Chondrocyte (in vitro differentiated cells): ENCODE data around the gene ACVR1B. TPM values are rescaled to one million over a fixed set of nuclear protein-coding genes. Genes with fewer than 3 reads are reported as not detected.

Experiments
- DNase-seq: peaks from one replicate; pipeline ENCODE4 v3.0.0; 2021; ENCODE audit warnings: mixed read lengths, low spot score
- H3K27ac Mint-ChIP-seq: one replicate; pipeline ENCODE4 v1.8.0; 2021; ENCODE audit warnings: mild to moderate bottlenecking, moderate library complexity, mixed read lengths; ENCODE audit not compliant: unreplicated experiment
- H3K27me3 Mint-ChIP-seq: 2 replicates; pipeline ENCODE4 v1.8.0; 2021; ENCODE audit warnings: low read depth, mixed read lengths
- H3K36me3 Mint-ChIP-seq: 2 replicates; pipeline ENCODE4 v1.8.0; 2021; ENCODE audit warnings: low read depth, mixed read lengths
- H3K4me1 Mint-ChIP-seq: 2 replicates; pipeline ENCODE4 v1.8.0; 2021; ENCODE audit warnings: low read depth, mild to moderate bottlenecking, mixed read lengths
- H3K4me3 Mint-ChIP-seq: one replicate; pipeline ENCODE4 v1.8.0; 2021; ENCODE audit warnings: mild to moderate bottlenecking, moderate library complexity, mixed read lengths; ENCODE audit not compliant: unreplicated experiment
- H3K9me3 Mint-ChIP-seq: 2 replicates; pipeline ENCODE4 v1.8.0; 2021; ENCODE audit warnings: low read depth, mixed read lengths
- total RNA-seq: library from RNA; stranded (reverse); gene quantifications from 3 replicates; pipeline ENCODE4 v1.2.1, GENCODE V29; 2021
- TF ChIP-seq, protein P1 (sequence below): fragments of 200-600 bp; sonication (generic); IDR thresholded peaks from 2 replicates; pipeline ENCODE4 v1.5.0; 2021; ENCODE audit warnings: antibody characterized with exemption, mild to moderate bottlenecking, moderate library complexity

ACVR1B gene
- total RNA-seq, 1 donor from 2014 or later, result 10.6 TPM

DNA sequence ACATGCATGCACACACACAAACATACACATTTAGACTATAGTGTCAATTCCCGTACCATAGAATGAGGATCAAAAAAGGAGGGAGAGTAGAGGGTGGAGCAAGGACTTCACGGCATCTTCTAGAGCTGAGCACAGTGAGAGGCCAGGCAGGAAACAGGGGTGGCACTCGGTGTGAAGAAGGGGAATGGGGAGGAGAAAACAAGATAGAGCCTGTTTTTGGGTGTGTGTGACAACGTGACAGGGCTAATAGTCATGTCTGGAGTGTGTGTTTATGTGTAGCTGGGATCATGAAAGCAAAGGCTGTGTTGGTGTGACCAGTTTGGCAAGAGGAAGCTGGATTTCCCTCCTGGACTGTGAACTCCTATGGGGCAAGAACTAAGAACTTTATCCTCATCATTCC is 9.9 kb upstream of the ACVR1B start:
- Mint-ChIP-seq H3K4me3 (no peak overlapping the region), H3K27ac (no peak overlapping the region), H3K36me3 (peaks cover 9% of the 10 kb centered on the region), H3K9me3 (peaks cover 20% of the 10 kb centered on the region), H3K27me3 (no peaks in the 10 kb centered on the region), H3K4me1 (peaks cover 14% of the 10 kb centered on the region)
- DNase-seq, result no peak
- TF ChIP-seq, protein P1, sequence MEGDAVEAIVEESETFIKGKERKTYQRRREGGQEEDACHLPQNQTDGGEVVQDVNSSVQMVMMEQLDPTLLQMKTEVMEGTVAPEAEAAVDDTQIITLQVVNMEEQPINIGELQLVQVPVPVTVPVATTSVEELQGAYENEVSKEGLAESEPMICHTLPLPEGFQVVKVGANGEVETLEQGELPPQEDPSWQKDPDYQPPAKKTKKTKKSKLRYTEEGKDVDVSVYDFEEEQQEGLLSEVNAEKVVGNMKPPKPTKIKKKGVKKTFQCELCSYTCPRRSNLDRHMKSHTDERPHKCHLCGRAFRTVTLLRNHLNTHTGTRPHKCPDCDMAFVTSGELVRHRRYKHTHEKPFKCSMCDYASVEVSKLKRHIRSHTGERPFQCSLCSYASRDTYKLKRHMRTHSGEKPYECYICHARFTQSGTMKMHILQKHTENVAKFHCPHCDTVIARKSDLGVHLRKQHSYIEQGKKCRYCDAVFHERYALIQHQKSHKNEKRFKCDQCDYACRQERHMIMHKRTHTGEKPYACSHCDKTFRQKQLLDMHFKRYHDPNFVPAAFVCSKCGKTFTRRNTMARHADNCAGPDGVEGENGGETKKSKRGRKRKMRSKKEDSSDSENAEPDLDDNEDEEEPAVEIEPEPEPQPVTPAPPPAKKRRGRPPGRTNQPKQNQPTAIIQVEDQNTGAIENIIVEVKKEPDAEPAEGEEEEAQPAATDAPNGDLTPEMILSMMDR, result no peak

DNA sequence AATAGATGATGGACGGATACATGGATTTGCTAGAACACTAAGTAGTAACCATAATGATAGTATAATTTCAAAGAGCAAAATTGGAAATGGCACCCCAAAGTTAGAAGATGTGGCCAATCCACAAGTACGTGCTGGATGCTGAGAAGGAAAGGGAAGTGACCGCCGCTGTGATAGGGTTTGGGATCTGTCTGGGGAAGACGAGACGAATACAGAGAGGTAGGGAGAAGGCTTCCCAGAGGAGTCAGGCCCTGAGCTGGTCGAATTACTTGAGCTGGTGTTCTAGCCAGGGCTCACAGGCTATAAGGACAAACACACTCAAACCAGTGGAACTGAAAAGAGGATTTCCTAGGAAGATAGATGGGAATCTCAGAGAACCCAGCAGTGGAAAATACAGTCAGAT is 9.4 kb upstream of the ACVR1B start:
- Mint-ChIP-seq H3K4me3 (no peak overlapping the region), H3K9me3 (peaks cover 20% of the 10 kb centered on the region), H3K4me1 (peaks cover 14% of the 10 kb centered on the region), H3K27ac (no peak overlapping the region), H3K27me3 (no peaks in the 10 kb centered on the region), H3K36me3 (peaks cover 10% of the 10 kb centered on the region)
- TF ChIP-seq, protein P1, result no peak
- no peak for DNase-seq

DNA sequence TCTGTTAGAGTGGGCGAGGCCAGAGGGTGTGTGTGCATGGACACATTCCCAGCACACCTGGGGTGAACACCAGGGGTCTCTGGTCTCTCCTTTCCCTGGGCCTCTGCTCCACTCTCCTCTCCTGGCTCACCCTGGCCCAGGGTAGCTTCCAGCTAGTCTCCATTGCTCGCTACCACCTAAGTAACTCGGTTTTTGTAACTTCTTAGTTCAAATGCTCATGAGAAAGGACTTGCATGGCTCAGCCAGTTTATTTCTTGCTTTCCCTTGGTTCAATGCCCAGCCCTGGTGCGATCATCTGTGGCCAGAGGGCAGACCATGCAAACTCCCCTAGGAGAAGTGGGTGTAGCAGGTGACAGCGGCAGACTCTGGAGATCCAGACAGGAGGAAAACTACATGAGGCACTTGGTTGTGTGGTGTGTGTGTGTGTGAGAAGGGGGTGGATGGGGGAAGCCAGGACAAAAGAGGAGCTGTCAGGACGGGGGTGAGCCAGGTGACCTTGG is 8.9 kb upstream of the ACVR1B start:
- Mint-ChIP-seq H3K4me1 (peaks cover 14% of the 10 kb centered on the region), H3K9me3 (peaks cover 20% of the 10 kb centered on the region), H3K27ac (no peak overlapping the region), H3K4me3 (no peak overlapping the region), H3K36me3 (peaks cover 10% of the 10 kb centered on the region), H3K27me3 (peaks cover 2% of the 10 kb centered on the region)
- DNase-seq, result no peak
- TF ChIP-seq, protein P1, result no peak

DNA sequence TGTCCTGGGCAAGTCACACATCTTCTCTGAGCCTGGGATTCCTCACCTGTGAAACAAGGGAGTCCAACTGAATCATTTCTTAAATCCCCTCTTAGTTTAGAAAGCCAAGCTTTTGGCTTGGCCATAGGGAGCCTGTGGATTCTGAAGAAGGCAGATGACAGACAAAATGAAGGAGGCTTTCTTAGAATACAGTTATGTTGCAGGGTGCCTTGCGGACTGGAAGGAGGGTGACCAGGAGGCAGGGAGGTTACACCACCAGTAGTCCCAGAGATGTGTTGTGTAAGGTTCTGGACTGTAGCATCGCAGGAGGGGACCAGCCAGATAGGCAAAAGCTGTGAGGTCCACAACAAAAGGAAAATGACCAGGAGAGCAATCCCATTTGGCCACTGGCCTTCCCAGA is 8.2 kb upstream of the ACVR1B start:
- Mint-ChIP-seq H3K27ac (no peak overlapping the region), H3K9me3 (peaks cover 20% of the 10 kb centered on the region), H3K4me1 (peaks cover 14% of the 10 kb centered on the region), H3K36me3 (peaks cover 10% of the 10 kb centered on the region), H3K4me3 (no peak overlapping the region), H3K27me3 (peaks cover 4% of the 10 kb centered on the region)
- TF ChIP-seq, protein P1, result no peak
- no peak for DNase-seq

DNA sequence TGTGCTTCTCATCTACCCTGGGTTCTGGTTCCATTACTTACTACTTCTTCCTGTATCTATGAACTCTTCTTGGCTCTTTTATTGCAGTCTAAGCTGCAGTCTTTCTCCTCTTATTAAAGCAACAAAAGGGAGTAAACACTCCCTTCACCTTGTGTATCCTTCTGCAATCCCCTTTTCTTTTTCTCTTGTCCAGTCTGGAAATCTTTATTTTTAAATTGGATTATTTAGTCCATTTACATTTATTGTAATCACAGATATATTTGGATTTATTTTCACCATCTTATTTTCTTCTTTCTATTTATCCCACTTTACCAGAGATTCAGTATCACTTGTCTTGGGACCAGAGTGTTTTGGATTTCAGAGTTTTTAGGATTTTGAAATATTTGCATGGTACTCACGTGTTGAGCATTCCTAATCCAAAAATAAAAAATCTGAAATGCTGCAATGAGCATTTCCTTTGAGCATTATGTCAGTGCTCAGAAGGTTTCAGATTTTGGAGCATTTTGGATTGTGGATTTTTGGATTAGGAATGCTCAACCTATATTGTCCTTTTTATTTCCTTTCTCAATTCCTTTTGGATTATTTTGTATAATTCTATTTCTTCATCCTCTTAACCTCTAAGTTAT is 6.8 kb upstream of the ACVR1B start:
- DNase-seq, result no peak
- TF ChIP-seq, protein P1, result no peak
- H3K4me3 Mint-ChIP-seq, result no peak overlapping the region
- peaks cover 10% of the 10 kb centered on the region for H3K36me3 Mint-ChIP-seq
- peaks cover 4% of the 10 kb centered on the region for H3K27me3 Mint-ChIP-seq
- H3K4me1 Mint-ChIP-seq, result peaks cover 14% of the 10 kb centered on the region
- no peak overlapping the region for H3K27ac Mint-ChIP-seq
- H3K9me3 Mint-ChIP-seq, result peaks cover 20% of the 10 kb centered on the region
